AG04450 (cell line): ENCODE data around the gene PTPRB. TPM values are rescaled to one million over a fixed set of nuclear protein-coding genes. Genes with fewer than 3 reads are reported as not detected.

Source experiments
- CTCF ChIA-PET: fragments of 300-600, 350-600 bp; formaldehyde crosslinking; extraction: SDS; loops from one replicate; lab custom pipeline; 2022; ENCODE audit warnings: antibody characterized with exemption, inconsistent platforms; lab: Charles Lee
- POLR2A ChIA-PET: fragments of 350-600 bp; formaldehyde crosslinking; extraction: SDS; loops from one replicate; lab custom pipeline; 2021; ENCODE audit warnings: antibody characterized with exemption, inconsistent platforms; lab: Yijun Ruan, JAX
- DNase-seq: peaks from one replicate; pipeline ENCODE4 v3.0.0-alpha.2; 2011; ENCODE audit warnings: low read depth, low spot score
- H3K27ac ChIP-seq: one replicate; pipeline ENCODE4 v1.5.1; 2012; ENCODE audit warnings: low read depth, low read length, control low read depth
- H3K27me3 ChIP-seq: one replicate; pipeline ENCODE4 v1.6.0; 2012; ENCODE audit warnings: low read length; ENCODE audit not compliant: control insufficient read depth, insufficient read depth
- H3K4me3 ChIP-seq: 2 replicates; pipeline ENCODE4 v1.5.1; 2011; ENCODE audit warnings: mild to moderate bottlenecking, low read depth, low read length, control low read depth
- H3K9me3 ChIP-seq: 2 replicates; pipeline ENCODE4 v1.5.1; 2012; ENCODE audit warnings: low read length; ENCODE audit not compliant: control insufficient read depth, insufficient read depth
- polyA plus RNA-seq: library from polyadenylated mRNA; depleted of rRNA; stranded (reverse); fragments of >200 nt; gene quantifications from 2 replicates; pipeline ENCODE4 v1.2.3, GENCODE V29; 2011
- TF ChIP-seq, protein P1 (sequence below): IDR thresholded peaks from 2 replicates; pipeline ENCODE4 v1.5.1; 2011; ENCODE audit warnings: low read depth, low read length, control low read depth, inconsistent platforms

Gene PTPRB
- polyA plus RNA-seq, 1 experiment: 0.02 TPM

DNA sequence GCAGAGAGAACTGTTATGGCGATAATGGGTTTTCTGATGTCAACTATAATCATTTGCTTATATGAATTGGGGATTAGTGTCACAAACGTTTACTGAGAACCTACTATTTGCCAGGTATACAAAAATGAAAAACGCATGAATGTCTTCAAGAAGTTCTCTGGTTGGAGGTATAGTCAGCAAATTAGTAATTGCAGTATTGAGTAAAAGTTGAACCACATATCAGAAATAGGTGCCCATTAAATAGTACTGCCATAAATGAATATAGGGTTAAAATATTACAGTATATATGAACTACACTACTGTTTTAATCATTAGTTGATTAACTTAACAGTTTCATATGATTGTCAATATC is 60.0 kb downstream of the PTPRB start:
- DNase-seq: no peak
- no peaks in the 10 kb centered on the region for H3K9me3 ChIP-seq
- H3K27me3 ChIP-seq: no peaks in the 10 kb centered on the region
- CTCF ChIA-PET: interaction anchor here (0.6 to 5.2 kb wide), 30 partner anchors 10 to 835 kb away, joined by 3 to 154 read pairs (median 5); partner anchors contain the start of gene KCNMB4
- H3K27ac ChIP-seq: no peak overlapping the region
- no peak overlapping the region for H3K4me3 ChIP-seq
- POLR2A ChIA-PET: no interaction called here
- TF ChIP-seq, protein P1, sequence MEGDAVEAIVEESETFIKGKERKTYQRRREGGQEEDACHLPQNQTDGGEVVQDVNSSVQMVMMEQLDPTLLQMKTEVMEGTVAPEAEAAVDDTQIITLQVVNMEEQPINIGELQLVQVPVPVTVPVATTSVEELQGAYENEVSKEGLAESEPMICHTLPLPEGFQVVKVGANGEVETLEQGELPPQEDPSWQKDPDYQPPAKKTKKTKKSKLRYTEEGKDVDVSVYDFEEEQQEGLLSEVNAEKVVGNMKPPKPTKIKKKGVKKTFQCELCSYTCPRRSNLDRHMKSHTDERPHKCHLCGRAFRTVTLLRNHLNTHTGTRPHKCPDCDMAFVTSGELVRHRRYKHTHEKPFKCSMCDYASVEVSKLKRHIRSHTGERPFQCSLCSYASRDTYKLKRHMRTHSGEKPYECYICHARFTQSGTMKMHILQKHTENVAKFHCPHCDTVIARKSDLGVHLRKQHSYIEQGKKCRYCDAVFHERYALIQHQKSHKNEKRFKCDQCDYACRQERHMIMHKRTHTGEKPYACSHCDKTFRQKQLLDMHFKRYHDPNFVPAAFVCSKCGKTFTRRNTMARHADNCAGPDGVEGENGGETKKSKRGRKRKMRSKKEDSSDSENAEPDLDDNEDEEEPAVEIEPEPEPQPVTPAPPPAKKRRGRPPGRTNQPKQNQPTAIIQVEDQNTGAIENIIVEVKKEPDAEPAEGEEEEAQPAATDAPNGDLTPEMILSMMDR: no peak

GRCh38 chr12:70576341-70577282 is 60.6 kb downstream of the PTPRB start:
- POLR2A ChIA-PET: no interaction called here

DNA sequence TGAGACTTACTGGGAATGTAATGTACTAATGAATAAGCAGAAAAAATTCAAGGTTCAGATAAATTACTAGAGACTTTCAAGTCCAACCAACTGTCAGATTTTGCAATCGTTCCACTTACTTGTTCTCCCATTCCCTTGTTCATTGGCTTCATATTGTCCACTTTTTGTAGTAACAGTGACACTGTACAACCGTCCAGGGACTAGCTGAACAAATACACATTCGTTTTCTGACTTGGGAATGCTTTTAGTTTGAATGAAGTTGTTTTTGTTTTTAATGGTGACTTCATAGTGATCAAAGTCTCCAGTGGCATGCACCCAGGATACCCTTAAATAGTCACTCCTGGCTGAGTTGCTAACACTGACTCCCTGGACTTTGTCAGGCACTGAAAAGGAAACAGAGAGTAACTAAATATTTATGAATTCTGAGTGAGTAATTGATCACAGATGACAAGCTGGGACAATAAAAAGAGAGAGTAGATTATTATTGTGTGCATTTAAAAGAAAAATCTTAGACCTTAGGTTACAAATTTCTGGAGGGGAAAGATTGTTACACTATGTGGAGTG is 65.4 kb downstream of the PTPRB start:
- Histone ChIP-seq H3K27me3 (no peaks in the 10 kb centered on the region), H3K4me3 (no peak overlapping the region), H3K9me3 (no peaks in the 10 kb centered on the region), H3K27ac (no peak overlapping the region)
- DNase-seq: no peak
- CTCF ChIA-PET: interaction anchor here (1.2 kb wide), 1 partner anchor 671 kb away, joined by 4 read pairs; no protein-coding TSS in a partner anchor
- TF ChIP-seq, protein P1: no peak
- POLR2A ChIA-PET: no interaction called here

More at GRCh38 chr12:70576341-70577282, 60.6 kb downstream of the PTPRB start:
- H3K27me3 ChIP-seq: no peaks in the 10 kb centered on the region
- DNase-seq: peak; percentile 50
- CTCF ChIA-PET: interaction anchor here (0.6 to 5.2 kb wide), 35 partner anchors 10 to 1219 kb away, joined by 3 to 154 read pairs (median 5); partner anchors contain the start of gene KCNMB4
- TF ChIP-seq, protein P1: peak; percentile 83
- no peaks in the 10 kb centered on the region for H3K9me3 ChIP-seq
- no peak overlapping the region for H3K4me3 ChIP-seq
- H3K27ac ChIP-seq: no peak overlapping the region

- Histone ChIP-seq H3K27ac (no peak overlapping the region), H3K27me3 (no peaks in the 10 kb centered on the region), H3K4me3 (no peak overlapping the region), H3K9me3 (no peaks in the 10 kb centered on the region)
- POLR2A ChIA-PET: no interaction called here
- CTCF ChIA-PET: no interaction called here
- DNase-seq: no peak
- TF ChIP-seq, protein P1: no peak
Observed at GRCh38 chr12:70571029-70571428, 66.2 kb downstream of the PTPRB start.
